ENCODE data around the gene CCDC92B. TPM values are rescaled to one million over a fixed set of nuclear protein-coding genes. Genes with fewer than 3 reads are reported as not detected.

The CCDC92B gene
- total and polyA plus RNA-seq, 2 of the 13 experiments (the other 11 are each of a cell fraction or from before 2014, with no cell fraction given): not detected

DNA sequence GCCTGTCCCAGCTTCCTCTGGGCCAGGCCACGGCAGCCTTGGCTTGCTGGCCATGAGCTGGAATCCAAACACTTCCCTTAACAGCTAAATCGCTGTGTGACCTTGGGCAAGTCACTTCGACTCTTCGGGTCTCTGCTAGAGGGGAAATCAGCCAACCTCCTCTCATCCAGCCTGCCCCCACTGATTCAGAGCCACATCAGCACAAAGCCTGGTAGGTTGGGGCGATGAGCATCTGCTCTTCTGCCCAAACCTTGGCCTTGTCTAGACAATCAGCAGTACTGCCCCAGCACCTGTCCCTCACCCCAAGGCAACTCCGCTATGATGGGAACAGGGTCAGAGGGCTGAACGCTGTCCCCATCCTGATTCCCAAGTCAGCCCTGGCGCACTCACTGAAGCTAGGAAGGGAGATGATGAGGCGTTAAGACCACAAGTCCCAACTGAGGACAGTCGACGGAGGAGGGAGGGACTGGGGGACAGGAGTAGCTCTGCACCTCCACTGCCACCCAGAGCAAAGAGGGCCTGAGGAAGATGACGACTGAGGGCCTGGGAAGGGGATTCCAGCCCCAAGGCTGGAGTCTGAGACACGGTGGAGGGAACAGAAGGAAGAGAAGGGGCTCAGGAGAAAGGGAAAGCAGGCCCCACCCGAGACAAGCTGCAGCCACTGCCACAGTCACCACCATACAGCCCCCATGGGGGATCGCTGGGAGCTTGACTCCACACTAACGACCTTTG is 39.2 kb downstream of the CCDC92B start (continued):
- TF ChIP-seq, protein P1, sequence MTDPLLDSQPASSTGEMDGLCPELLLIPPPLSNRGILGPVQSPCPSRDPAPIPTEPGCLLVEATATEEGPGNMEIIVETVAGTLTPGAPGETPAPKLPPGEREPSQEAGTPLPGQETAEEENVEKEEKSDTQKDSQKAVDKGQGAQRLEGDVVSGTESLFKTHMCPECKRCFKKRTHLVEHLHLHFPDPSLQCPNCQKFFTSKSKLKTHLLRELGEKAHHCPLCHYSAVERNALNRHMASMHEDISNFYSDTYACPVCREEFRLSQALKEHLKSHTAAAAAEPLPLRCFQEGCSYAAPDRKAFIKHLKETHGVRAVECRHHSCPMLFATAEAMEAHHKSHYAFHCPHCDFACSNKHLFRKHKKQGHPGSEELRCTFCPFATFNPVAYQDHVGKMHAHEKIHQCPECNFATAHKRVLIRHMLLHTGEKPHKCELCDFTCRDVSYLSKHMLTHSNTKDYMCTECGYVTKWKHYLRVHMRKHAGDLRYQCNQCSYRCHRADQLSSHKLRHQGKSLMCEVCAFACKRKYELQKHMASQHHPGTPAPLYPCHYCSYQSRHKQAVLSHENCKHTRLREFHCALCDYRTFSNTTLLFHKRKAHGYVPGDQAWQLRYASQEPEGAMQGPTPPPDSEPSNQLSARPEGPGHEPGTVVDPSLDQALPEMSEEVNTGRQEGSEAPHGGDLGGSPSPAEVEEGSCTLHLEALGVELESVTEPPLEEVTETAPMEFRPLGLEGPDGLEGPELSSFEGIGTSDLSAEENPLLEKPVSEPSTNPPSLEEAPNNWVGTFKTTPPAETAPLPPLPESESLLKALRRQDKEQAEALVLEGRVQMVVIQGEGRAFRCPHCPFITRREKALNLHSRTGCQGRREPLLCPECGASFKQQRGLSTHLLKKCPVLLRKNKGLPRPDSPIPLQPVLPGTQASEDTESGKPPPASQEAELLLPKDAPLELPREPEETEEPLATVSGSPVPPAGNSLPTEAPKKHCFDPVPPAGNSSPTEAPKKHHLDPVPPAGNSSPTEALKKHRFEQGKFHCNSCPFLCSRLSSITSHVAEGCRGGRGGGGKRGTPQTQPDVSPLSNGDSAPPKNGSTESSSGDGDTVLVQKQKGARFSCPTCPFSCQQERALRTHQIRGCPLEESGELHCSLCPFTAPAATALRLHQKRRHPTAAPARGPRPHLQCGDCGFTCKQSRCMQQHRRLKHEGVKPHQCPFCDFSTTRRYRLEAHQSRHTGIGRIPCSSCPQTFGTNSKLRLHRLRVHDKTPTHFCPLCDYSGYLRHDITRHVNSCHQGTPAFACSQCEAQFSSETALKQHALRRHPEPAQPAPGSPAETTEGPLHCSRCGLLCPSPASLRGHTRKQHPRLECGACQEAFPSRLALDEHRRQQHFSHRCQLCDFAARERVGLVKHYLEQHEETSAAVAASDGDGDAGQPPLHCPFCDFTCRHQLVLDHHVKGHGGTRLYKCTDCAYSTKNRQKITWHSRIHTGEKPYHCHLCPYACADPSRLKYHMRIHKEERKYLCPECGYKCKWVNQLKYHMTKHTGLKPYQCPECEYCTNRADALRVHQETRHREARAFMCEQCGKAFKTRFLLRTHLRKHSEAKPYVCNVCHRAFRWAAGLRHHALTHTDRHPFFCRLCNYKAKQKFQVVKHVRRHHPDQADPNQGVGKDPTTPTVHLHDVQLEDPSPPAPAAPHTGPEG (CRISPR knock-in tag; IDR thresholded peaks at IDR 0.05): no peak
- TF ChIP-seq ZNF160 (CRISPR knock-in tag; IDR thresholded peaks at IDR 0.05) (no peak), PHF20 (CRISPR knock-in tag; IDR thresholded peaks at IDR 0.05) (no peak), MEIS1 (CRISPR knock-in tag; IDR thresholded peaks at IDR 0.05; ENCODE audit: borderline replicate concordance) (no peak), ZNF451 (CRISPR knock-in tag; IDR thresholded peaks at IDR 0.05) (no peak), KDM5A (IDR thresholded peaks at IDR 0.05; ENCODE audit: borderline replicate concordance, low read length) (no peak), ZNF614 (CRISPR knock-in tag; IDR thresholded peaks at IDR 0.05; ENCODE audit: borderline replicate concordance) (0 out of 2 replicates have a peak, but pooled peaks have one; percentile 4), HOXA7 (CRISPR knock-in tag; IDR thresholded peaks at IDR 0.05) (no peak), ZC3H4 (CRISPR knock-in tag; IDR thresholded peaks at IDR 0.05; ENCODE audit: borderline replicate concordance) (peak; percentile 41; the same call in 1 of the 2 replicates), ZNF83 (CRISPR knock-in tag; IDR thresholded peaks at IDR 0.05; ENCODE audit: borderline replicate concordance) (no peak), ZNF792 (CRISPR knock-in tag; IDR thresholded peaks at IDR 0.05) (no peak), SALL1 (CRISPR knock-in tag; IDR thresholded peaks at IDR 0.05) (0 out of 2 replicates have a peak, but pooled peaks have one; percentile 22), KDM4B (CRISPR knock-in tag; IDR thresholded peaks at IDR 0.05) (no peak), ZNF337 (CRISPR knock-in tag; IDR thresholded peaks at IDR 0.05; ENCODE audit: borderline replicate concordance, low read depth) (no peak), FOSL2 (CRISPR knock-in tag; IDR thresholded peaks at IDR 0.05) (0 out of 2 replicates have a peak, but pooled peaks have one; percentile 2), REPIN1 (CRISPR knock-in tag; IDR thresholded peaks at IDR 0.05; ENCODE audit: borderline replicate concordance, low read depth) (0 out of 2 replicates have a peak, but pooled peaks have one; percentile 21)
- TF ChIP-seq, protein P2, sequence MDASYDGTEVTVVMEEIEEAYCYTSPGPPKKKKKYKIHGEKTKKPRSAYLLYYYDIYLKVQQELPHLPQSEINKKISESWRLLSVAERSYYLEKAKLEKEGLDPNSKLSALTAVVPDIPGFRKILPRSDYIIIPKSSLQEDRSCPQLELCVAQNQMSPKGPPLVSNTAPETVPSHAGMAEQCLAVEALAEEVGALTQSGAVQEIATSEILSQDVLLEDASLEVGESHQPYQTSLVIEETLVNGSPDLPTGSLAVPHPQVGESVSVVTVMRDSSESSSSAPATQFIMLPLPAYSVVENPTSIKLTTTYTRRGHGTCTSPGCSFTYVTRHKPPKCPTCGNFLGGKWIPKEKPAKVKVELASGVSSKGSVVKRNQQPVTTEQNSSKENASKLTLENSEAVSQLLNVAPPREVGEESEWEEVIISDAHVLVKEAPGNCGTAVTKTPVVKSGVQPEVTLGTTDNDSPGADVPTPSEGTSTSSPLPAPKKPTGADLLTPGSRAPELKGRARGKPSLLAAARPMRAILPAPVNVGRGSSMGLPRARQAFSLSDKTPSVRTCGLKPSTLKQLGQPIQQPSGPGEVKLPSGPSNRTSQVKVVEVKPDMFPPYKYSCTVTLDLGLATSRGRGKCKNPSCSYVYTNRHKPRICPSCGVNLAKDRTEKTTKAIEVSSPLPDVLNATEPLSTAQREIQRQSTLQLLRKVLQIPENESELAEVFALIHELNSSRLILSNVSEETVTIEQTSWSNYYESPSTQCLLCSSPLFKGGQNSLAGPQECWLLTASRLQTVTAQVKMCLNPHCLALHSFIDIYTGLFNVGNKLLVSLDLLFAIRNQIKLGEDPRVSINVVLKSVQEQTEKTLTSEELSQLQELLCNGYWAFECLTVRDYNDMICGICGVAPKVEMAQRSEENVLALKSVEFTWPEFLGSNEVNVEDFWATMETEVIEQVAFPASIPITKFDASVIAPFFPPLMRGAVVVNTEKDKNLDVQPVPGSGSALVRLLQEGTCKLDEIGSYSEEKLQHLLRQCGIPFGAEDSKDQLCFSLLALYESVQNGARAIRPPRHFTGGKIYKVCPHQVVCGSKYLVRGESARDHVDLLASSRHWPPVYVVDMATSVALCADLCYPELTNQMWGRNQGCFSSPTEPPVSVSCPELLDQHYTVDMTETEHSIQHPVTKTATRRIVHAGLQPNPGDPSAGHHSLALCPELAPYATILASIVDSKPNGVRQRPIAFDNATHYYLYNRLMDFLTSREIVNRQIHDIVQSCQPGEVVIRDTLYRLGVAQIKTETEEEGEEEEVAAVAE (CRISPR knock-in tag; IDR thresholded peaks at IDR 0.05; ENCODE audit: borderline replicate concordance): no peak
- TF ChIP-seq, protein P3, sequence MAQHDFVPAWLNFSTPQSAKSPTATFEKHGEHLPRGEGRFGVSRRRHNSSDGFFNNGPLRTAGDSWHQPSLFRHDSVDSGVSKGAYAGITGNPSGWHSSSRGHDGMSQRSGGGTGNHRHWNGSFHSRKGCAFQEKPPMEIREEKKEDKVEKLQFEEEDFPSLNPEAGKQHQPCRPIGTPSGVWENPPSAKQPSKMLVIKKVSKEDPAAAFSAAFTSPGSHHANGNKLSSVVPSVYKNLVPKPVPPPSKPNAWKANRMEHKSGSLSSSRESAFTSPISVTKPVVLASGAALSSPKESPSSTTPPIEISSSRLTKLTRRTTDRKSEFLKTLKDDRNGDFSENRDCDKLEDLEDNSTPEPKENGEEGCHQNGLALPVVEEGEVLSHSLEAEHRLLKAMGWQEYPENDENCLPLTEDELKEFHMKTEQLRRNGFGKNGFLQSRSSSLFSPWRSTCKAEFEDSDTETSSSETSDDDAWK (CRISPR knock-in tag; IDR thresholded peaks at IDR 0.05): no peak
